Activated B cell treated with CpG ODN at 0.5 μM for 24 hours (primary cell): ENCODE results near the gene PXDC1. TPM values are rescaled to one million over a fixed set of nuclear protein-coding genes. Genes with fewer than 3 reads are reported as not detected.

ENCODE experiments used
- ATAC-seq: fragments of 200-7000 bp; cut with Tn5 transposase; one replicate; pipeline ENCODE4 v1.10.0; 2021; ENCODE audit warnings: low read depth, mild to moderate bottlenecking, moderate library complexity
- CTCF ChIA-PET: fragments of 350-600 bp; sonication (Branson Sonifier 250); formaldehyde crosslinking; loops from one replicate; lab custom pipeline; 2021; ENCODE audit warnings: antibody characterized with exemption; lab: Charles Lee
- POLR2A ChIA-PET: fragments of 350-600 bp; sonication (Branson Sonifier 250); formaldehyde crosslinking; loops from one replicate; lab custom pipeline; 2021; ENCODE audit warnings: antibody characterized with exemption; lab: Charles Lee
- DNase-seq: peaks from one replicate; pipeline ENCODE4 v3.0.0; 2022
- H3K27ac Mint-ChIP-seq: one replicate; pipeline ENCODE4 v1.8.0; 2020; ENCODE audit warnings: mixed read lengths
- H3K27me3 Mint-ChIP-seq: one replicate; pipeline ENCODE4 v1.8.0; 2021; ENCODE audit warnings: mixed read lengths
- H3K36me3 Mint-ChIP-seq: one replicate; pipeline ENCODE4 v1.8.0; 2021; ENCODE audit warnings: low read depth, mixed read lengths
- H3K4me1 Mint-ChIP-seq: one replicate; pipeline ENCODE4 v1.8.0; 2021; ENCODE audit warnings: mixed read lengths
- H3K4me3 Mint-ChIP-seq: one replicate; pipeline ENCODE4 v1.8.0; 2020; ENCODE audit warnings: mild to moderate bottlenecking, mixed read lengths
- H3K9me3 Mint-ChIP-seq: one replicate; pipeline ENCODE4 v1.8.0; 2020; ENCODE audit warnings: mixed read lengths
- intact Hi-C: fragments of 100-400 bp; cut with micrococcal nuclease; formaldehyde crosslinking; loops from one replicate; pipeline ENCODE4 v1.15.1; 2024
- total RNA-seq: library from RNA; stranded (reverse); gene quantifications from 2 replicates; pipeline ENCODE4 v1.2.3, GENCODE V29; 2022
- TF ChIP-seq, protein P1 (sequence below): fragments of 200-600 bp; IDR thresholded peaks from one replicate; pipeline ENCODE4 v1.8.0; 2022; ENCODE audit warnings: antibody characterized with exemption, mild to moderate bottlenecking

Gene PXDC1
- total RNA-seq, 1 donor from 2014 or later: 3.9 TPM

- Mint-ChIP-seq H3K4me1 (no peaks in the 10 kb centered on the region), H3K27me3 (no peaks in the 10 kb centered on the region), H3K9me3 (no peaks in the 10 kb centered on the region), H3K36me3 (peaks cover 4% of the 10 kb centered on the region), H3K4me3 (no peak overlapping the region), H3K27ac (no peak overlapping the region)
- no peak for DNase-seq
- ChIA-PET CTCF (interaction anchor here (1.4 kb wide), 1 partner anchor 14 kb away, joined by 4 read pairs; no protein-coding TSS in a partner anchor), POLR2A (no interaction called here)
- no peak for ATAC-seq
- TF ChIP-seq, protein P1, sequence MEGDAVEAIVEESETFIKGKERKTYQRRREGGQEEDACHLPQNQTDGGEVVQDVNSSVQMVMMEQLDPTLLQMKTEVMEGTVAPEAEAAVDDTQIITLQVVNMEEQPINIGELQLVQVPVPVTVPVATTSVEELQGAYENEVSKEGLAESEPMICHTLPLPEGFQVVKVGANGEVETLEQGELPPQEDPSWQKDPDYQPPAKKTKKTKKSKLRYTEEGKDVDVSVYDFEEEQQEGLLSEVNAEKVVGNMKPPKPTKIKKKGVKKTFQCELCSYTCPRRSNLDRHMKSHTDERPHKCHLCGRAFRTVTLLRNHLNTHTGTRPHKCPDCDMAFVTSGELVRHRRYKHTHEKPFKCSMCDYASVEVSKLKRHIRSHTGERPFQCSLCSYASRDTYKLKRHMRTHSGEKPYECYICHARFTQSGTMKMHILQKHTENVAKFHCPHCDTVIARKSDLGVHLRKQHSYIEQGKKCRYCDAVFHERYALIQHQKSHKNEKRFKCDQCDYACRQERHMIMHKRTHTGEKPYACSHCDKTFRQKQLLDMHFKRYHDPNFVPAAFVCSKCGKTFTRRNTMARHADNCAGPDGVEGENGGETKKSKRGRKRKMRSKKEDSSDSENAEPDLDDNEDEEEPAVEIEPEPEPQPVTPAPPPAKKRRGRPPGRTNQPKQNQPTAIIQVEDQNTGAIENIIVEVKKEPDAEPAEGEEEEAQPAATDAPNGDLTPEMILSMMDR: no peak
- intact Hi-C loops: no loop called here
These were observed 33.1 kb downstream of the PXDC1 start for GRCh38 chr6:3718407-3718806.

GRCh38 chr6:3715285-3715684, 36.2 kb downstream of the PXDC1 start:
- POLR2A ChIA-PET: no interaction called here
- no peaks in the 10 kb centered on the region for H3K27me3 Mint-ChIP-seq
- no peak overlapping the region for H3K27ac Mint-ChIP-seq
- no peak overlapping the region for H3K4me3 Mint-ChIP-seq
- CTCF ChIA-PET: no interaction called here
- H3K4me1 Mint-ChIP-seq: no peaks in the 10 kb centered on the region
- ATAC-seq (no peak), DNase-seq (no peak)
- no peaks in the 10 kb centered on the region for H3K36me3 Mint-ChIP-seq
- intact Hi-C loops: no loop called here
- no peaks in the 10 kb centered on the region for H3K9me3 Mint-ChIP-seq
- TF ChIP-seq, protein P1: no peak

DNA sequence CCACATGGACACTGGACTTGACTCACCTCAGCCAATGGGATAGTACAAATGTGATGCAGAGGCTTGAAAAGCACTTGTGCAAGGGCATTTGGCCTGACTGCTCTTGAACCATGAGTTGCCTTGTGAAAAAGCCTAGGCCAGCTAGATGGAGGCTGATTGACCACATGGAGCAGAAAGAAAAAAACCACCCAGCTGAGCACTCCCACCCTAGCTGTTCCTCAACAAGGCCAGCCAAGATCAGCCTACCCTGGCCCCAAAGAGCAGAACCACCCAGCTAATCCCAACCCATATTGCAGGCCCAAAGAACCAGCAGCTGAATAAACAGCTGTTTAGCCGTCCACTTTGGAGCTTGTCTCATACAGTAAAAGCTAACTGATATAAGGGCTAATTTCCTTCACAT, 36.7 kb downstream of the PXDC1 start:
- Mint-ChIP-seq H3K4me3 (no peak overlapping the region), H3K9me3 (no peaks in the 10 kb centered on the region), H3K27me3 (no peaks in the 10 kb centered on the region), H3K4me1 (no peaks in the 10 kb centered on the region), H3K27ac (no peak overlapping the region), H3K36me3 (no peaks in the 10 kb centered on the region)
- CTCF ChIA-PET: no interaction called here
- intact Hi-C loops: no loop called here
- no peak for DNase-seq
- no peak for ATAC-seq
- TF ChIP-seq, protein P1: no peak
- POLR2A ChIA-PET: no interaction called here

DNA sequence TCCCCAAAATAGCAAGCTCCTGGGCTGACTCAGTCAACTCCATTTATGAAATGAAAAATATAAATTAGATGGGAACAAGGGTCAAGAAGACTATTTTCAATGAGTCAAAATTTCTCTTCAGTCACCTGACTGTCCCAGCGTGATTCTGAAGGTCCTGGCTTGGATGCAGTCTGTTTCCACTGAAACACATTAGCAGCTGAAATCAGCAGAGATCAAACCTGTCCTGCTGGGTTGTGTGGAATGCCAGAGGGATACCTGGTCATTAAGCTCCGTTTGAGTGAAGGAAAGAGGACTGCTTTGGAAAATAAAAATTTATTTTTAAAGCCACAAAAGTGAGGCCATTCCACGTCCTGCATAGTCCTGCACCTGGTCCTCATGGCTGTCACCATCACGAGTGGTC, 37.4 kb downstream of the PXDC1 start:
- CTCF ChIA-PET: no interaction called here

GRCh38 chr6:3712827-3713665, 38.5 kb downstream of the PXDC1 start:
- CTCF ChIA-PET: no interaction called here

More for the DNA sequence above, 37.4 kb downstream of the PXDC1 start:
- TF ChIP-seq, protein P1: no peak
- H3K9me3 Mint-ChIP-seq: no peaks in the 10 kb centered on the region
- no peak for DNase-seq
- ATAC-seq: no peak
- H3K27me3 Mint-ChIP-seq: no peaks in the 10 kb centered on the region
- intact Hi-C loops: no loop called here
- POLR2A ChIA-PET: no interaction called here
- no peak overlapping the region for H3K4me3 Mint-ChIP-seq
- no peaks in the 10 kb centered on the region for H3K36me3 Mint-ChIP-seq
- no peaks in the 10 kb centered on the region for H3K4me1 Mint-ChIP-seq
- H3K27ac Mint-ChIP-seq: no peak overlapping the region

More at GRCh38 chr6:3712827-3713665, 38.5 kb downstream of the PXDC1 start:
- ATAC-seq (no peak), DNase-seq (no peak)
- H3K4me3 Mint-ChIP-seq: no peak overlapping the region
- H3K36me3 Mint-ChIP-seq: no peaks in the 10 kb centered on the region
- no peak overlapping the region for H3K27ac Mint-ChIP-seq
- TF ChIP-seq, protein P1: no peak
- no peaks in the 10 kb centered on the region for H3K9me3 Mint-ChIP-seq
- intact Hi-C loops: no loop called here
- POLR2A ChIA-PET: no interaction called here
- no peaks in the 10 kb centered on the region for H3K4me1 Mint-ChIP-seq
- H3K27me3 Mint-ChIP-seq: peaks cover 2% of the 10 kb centered on the region
